GM12878 (cell line): Measurements from ENCODE around the gene BNC2. TPM values are rescaled to one million over a fixed set of nuclear protein-coding genes. Genes with fewer than 3 reads are reported as not detected.

Source experiments
- ATAC-seq: fragments of 200-7000 bp; cut with Tn5 transposase; 3 replicates; pipeline ENCODE4 v1.9.1; 2020; ENCODE audit warnings: mild to moderate bottlenecking, moderate library complexity
- BruUV-seq: library from RNA; stranded (reverse); fragments of 400-500 nt; replicated peaks from 2 replicates; lab custom pipeline; 2021; lab: Mats Ljungman, UMichigan
- CTCF ChIA-PET: fragments of 300-600 bp; sonication (Branson Sonifier 250); formaldehyde crosslinking; extraction: SDS; loops from one replicate; lab custom pipeline; 2021; ENCODE audit warnings: inconsistent platforms; lab: Yijun Ruan, JAX
- POLR2A ChIA-PET: fragments of 350-600 bp; formaldehyde crosslinking; extraction: SDS; loops from one replicate; lab custom pipeline; 2021; ENCODE audit warnings: inconsistent platforms; lab: Charles Lee
- RAD21 ChIA-PET: fragments of 300-600 bp; sonication (Branson Sonifier 250); formaldehyde crosslinking; loops from one replicate; lab custom pipeline; 2023; ENCODE audit warnings: antibody characterized with exemption; ENCODE audit not compliant: unreplicated experiment; lab: Charles Lee
- SMC1A ChIA-PET: fragments of 300-600 bp; sonication (Branson Sonifier 250); formaldehyde crosslinking; loops from one replicate; lab custom pipeline; 2023; ENCODE audit not compliant: unreplicated experiment, uncharacterized antibody; lab: Charles Lee
- DNase-seq: peaks from one replicate; pipeline ENCODE4 v3.0.0-alpha.2; 2011; ENCODE audit warnings: low read depth, low spot score
- FAIRE-seq: peaks from 3 replicates; lab custom pipeline; 2011; peaks lifted over from hg19 to GRCh38; lab: Jason Lieb, UNC
- H2AFZ ChIP-seq: 2 replicates; pipeline ENCODE4 v1.6.0; 2011; ENCODE audit warnings: low read depth, low read length, control low read depth; ENCODE audit not compliant: control insufficient read depth
- H3K27ac ChIP-seq: 2 replicates; pipeline ENCODE4 v1.5.1; 2011; ENCODE audit warnings: control low read depth; ENCODE audit not compliant: control insufficient read depth, insufficient read depth
- H3K27me3 ChIP-seq, 2 experiments: replicated peaks in 1 of 2; 2 replicates each; pipeline versions ENCODE4 v1.6.0 to v1.6.1; 2011; ENCODE audit warnings: low read length in 1 of 2; ENCODE audit not compliant: control insufficient read depth in 2 of 2, insufficient read depth in 2 of 2
- H3K36me3 ChIP-seq, 2 experiments: 2 replicates each; pipeline ENCODE4 v1.5.1; 2011; ENCODE audit warnings: low read length in 1 of 2; ENCODE audit not compliant: control insufficient read depth in 2 of 2, insufficient read depth in 2 of 2
- H3K4me1 ChIP-seq: 2 replicates; pipeline ENCODE4 v1.6.1; 2011; ENCODE audit warnings: mild to moderate bottlenecking, low read length, moderate library complexity, mixed read lengths; ENCODE audit not compliant: control insufficient read depth, insufficient read depth
- H3K4me2 ChIP-seq: 2 replicates; pipeline ENCODE4 v1.6.0; 2011; ENCODE audit warnings: control low read depth; ENCODE audit not compliant: control insufficient read depth, insufficient read depth
- H3K4me3 ChIP-seq: fragments of 200-600 bp; sonication (generic); 2 replicates; pipeline ENCODE4 v1.5.1; 2016
- H3K79me2 ChIP-seq: 2 replicates; pipeline ENCODE4 v1.6.0; 2011; ENCODE audit warnings: low read length; ENCODE audit not compliant: control insufficient read depth, insufficient read depth
- H3K9ac ChIP-seq: 2 replicates; pipeline ENCODE4 v1.8.0; 2011; ENCODE audit warnings: low read length, control low read depth, mixed read lengths; ENCODE audit not compliant: control insufficient read depth, insufficient read depth
- H3K9me3 ChIP-seq: replicated peaks from 3 replicates; pipeline ENCODE4 v1.5.1; 2011; ENCODE audit warnings: mild to moderate bottlenecking, low read length; ENCODE audit not compliant: control insufficient read depth, insufficient read depth
- H4K20me1 ChIP-seq: 2 replicates; pipeline ENCODE4 v1.6.0; 2011; ENCODE audit not compliant: control insufficient read depth, insufficient read depth
- ASH2L ChIP-seq: fragments of 300-600, 200-600 bp; sonication (generic); IDR thresholded peaks from 2 replicates; pipeline ENCODE4 v1.6.1; 2017; ENCODE audit warnings: low read depth, mild to moderate bottlenecking, borderline replicate concordance
- BACH1 ChIP-seq: fragments of 450-650 bp; IDR thresholded peaks from 2 replicates; pipeline ENCODE4 v1.6.1; 2017; ENCODE audit warnings: mild to moderate bottlenecking, borderline replicate concordance
- BMI1 ChIP-seq: fragments of 450-650 bp; IDR thresholded peaks from 2 replicates; pipeline ENCODE4 v1.6.1; 2016; ENCODE audit warnings: mild to moderate bottlenecking, moderate library complexity, borderline replicate concordance
- BRCA1 ChIP-seq: IDR thresholded peaks from 2 replicates; pipeline ENCODE4 v1.6.1; 2011; ENCODE audit warnings: low read depth, low read length, improper control_type of control experiment
- CBX5 ChIP-seq: sonication (generic); IDR thresholded peaks from 2 replicates; pipeline ENCODE4 v1.6.1; 2016; ENCODE audit warnings: low read depth, moderate library complexity, mild to moderate bottlenecking, inconsistent platforms
- CHD2 ChIP-seq: IDR thresholded peaks from 2 replicates; pipeline ENCODE4 v1.6.1; 2011; ENCODE audit warnings: low read depth, low read length, improper control_type of control experiment, borderline replicate concordance
- CREM ChIP-seq: IDR thresholded peaks from 2 replicates; pipeline ENCODE4 v1.6.1; 2014; ENCODE audit warnings: antibody characterized with exemption, low read depth
- EED ChIP-seq: sonication (generic); IDR thresholded peaks from 2 replicates; pipeline ENCODE4 v1.6.1; 2016; ENCODE audit warnings: antibody characterized with exemption, low read depth
- KLF5 ChIP-seq: fragments of 450-650 bp; IDR thresholded peaks from 2 replicates; pipeline ENCODE4 v1.6.1; 2014; ENCODE audit warnings: mild to moderate bottlenecking; ENCODE audit not compliant: partially characterized antibody
- NFIC ChIP-seq: IDR thresholded peaks from 2 replicates; pipeline ENCODE4 v1.6.1; 2012; ENCODE audit warnings: low read depth, mild to moderate bottlenecking, inconsistent platforms, low read length, moderate library complexity
- NR2C2 ChIP-seq: IDR thresholded peaks from 2 replicates; pipeline ENCODE4 v1.6.1; 2011; ENCODE audit warnings: borderline replicate concordance, low read depth; ENCODE audit not compliant: control insufficient read depth, insufficient read length
- PKNOX1 ChIP-seq: fragments of 450-650 bp; IDR thresholded peaks from 2 replicates; pipeline ENCODE4 v1.6.1; 2016; ENCODE audit warnings: mild to moderate bottlenecking
- POLR2AphosphoS5 ChIP-seq: IDR thresholded peaks from 2 replicates; pipeline ENCODE4 v1.6.1; 2011; ENCODE audit warnings: mild to moderate bottlenecking, low read length, inconsistent platforms
- RAD21 ChIP-seq: IDR thresholded peaks from 2 replicates; pipeline ENCODE4 v1.6.1; 2011; ENCODE audit warnings: mild to moderate bottlenecking, low read depth, low read length, moderate library complexity; ENCODE audit not compliant: insufficient read depth
- SMARCA5 ChIP-seq: fragments of 450-650 bp; IDR thresholded peaks from 2 replicates; pipeline ENCODE4 v1.6.1; 2017; ENCODE audit warnings: mild to moderate bottlenecking
- SMC3 ChIP-seq: IDR thresholded peaks from 2 replicates; pipeline ENCODE4 v1.6.1; 2011; ENCODE audit warnings: low read length, improper control_type of control experiment, borderline replicate concordance
- TBL1XR1 ChIP-seq: IDR thresholded peaks from 2 replicates; pipeline ENCODE4 v1.6.1; 2012; ENCODE audit warnings: low read depth, low read length, improper control_type of control experiment
- YBX1 ChIP-seq: fragments of 450-650 bp; IDR thresholded peaks from 2 replicates; pipeline ENCODE4 v1.6.1; 2016; ENCODE audit warnings: antibody characterized with exemption
- YY1 ChIP-seq: IDR thresholded peaks from 2 replicates; pipeline ENCODE4 v1.6.1; 2011; ENCODE audit warnings: low read depth, mild to moderate bottlenecking, low read length
- ZNF274 ChIP-seq: IDR thresholded peaks from one replicate; pipeline ENCODE4 v1.8.0; 2011; ENCODE audit not compliant: insufficient read length, insufficient read depth
- ZZZ3 ChIP-seq: IDR thresholded peaks from 2 replicates; pipeline ENCODE4 v1.6.1; 2011; ENCODE audit warnings: low read depth; ENCODE audit not compliant: control insufficient read depth, insufficient read length
- WGBS: methylation state at CpG from one replicate; pipeline ENCODE4 v1.1.6; 2016; ENCODE audit warnings: low lambda C conversion rate; ENCODE audit not compliant: insufficient replicate concordance, insufficient coverage; ENCODE audit errors: missing lambda C conversion rate; 5-methylcytosine and 5-hydroxymethylcytosine counted together
- in situ Hi-C: fragments of 300-500 bp; cut with MboI; formaldehyde crosslinking; loops from 9 replicates; pipeline ENCODE4 v1.14.3; 2018; ENCODE audit warnings: mixed read lengths
- intact Hi-C: fragments of 100-400 bp; cut with micrococcal nuclease; formaldehyde crosslinking; loops from one replicate; pipeline ENCODE4 v1.14.2; 2022; ENCODE audit not compliant: unreplicated experiment
- polyA plus RNA-seq, 11 experiments: library from polyadenylated mRNA; depleted of rRNA in 4 of 11; unstranded in 6 of 11; stranded (reverse) in 5 of 11; fragments of >200 nt; fragmentation: Nextera tagmentation in 4 of 11; fragmentation: Illumina TruSeq in 1 of 11; extraction: Ambion mirVana in 4 of 11; extraction: Trizol in 1 of 11; gene quantifications; 1 replicate in 1 of 11; 2 replicates in 10 of 11; pipeline versions ENCODE4 v1.2.1 to v1.2.3, GENCODE V29; 2011 to 2016; ENCODE audit warnings: inconsistent platforms in 2 of 11, missing spikeins in 2 of 11, low read depth in 1 of 11
- total RNA-seq, 4 experiments: library from RNA; depleted of rRNA in 3 of 4; stranded (reverse); fragments of >200 nt in 3 of 4; fragmentation: Illumina TruSeq in 1 of 4; extraction: Trizol in 1 of 4; gene quantifications; 2 replicates each; pipeline versions ENCODE4 v1.2.1 to v1.2.3, GENCODE V29; 2013 to 2021

The BNC2 gene
- total and polyA plus RNA-seq, 10 of the 15 experiments (the other 5 are each of a cell fraction or from before 2014, with no cell fraction given), result 0.05 to 14.5 (median 0.26) TPM

- TF ChIP-seq EED, result no peak
- TF ChIP-seq SMC3, result no peak
- no peak for TF ChIP-seq TBL1XR1
Observed at GRCh38 chr9:16870596-16871335, at the start of gene BNC2 (continued).

- Histone ChIP-seq H3K4me2 (no peak overlapping the region), H3K36me3 (no peaks in the 10 kb centered on the region), H3K4me1 (no peaks in the 10 kb centered on the region), H3K4me3 (no peak overlapping the region), H3K9ac (no peak overlapping the region), H2AFZ (no peak overlapping the region), H4K20me1 (no peaks in the 10 kb centered on the region), H3K27me3 (no peaks in the 10 kb centered on the region), H3K79me2 (no peaks in the 10 kb centered on the region), H3K27ac (no peak overlapping the region), H3K9me3 (no peaks in the 10 kb centered on the region; the same call in 2 of the 3 replicates)
- ChIA-PET POLR2A (no interaction called here), SMC1A (no interaction called here), RAD21 (no interaction called here), CTCF (no interaction called here)
- no peak for FAIRE-seq
- ATAC-seq, result no peak
- in situ Hi-C loops (no loop called here), intact Hi-C loops (no loop called here)
- DNase-seq, result no peak
- TF ChIP-seq POLR2AphosphoS5 (no peak), ZNF274 (no peak), SMARCA5 (no peak), YY1 (no peak), RAD21 (no peak), BRCA1 (no peak), BACH1 (no peak), KLF5 (no peak), NFIC (no peak), BMI1 (no peak), PKNOX1 (no peak), EED (no peak), ZZZ3 (no peak), YBX1 (no peak), CHD2 (no peak), NR2C2 (no peak), ASH2L (no peak), CREM (no peak), CBX5 (no peak)
- BruUV-seq, result no TSS peak
- 15% methylated on average over 4 of the region's 4 CpGs for WGBS
Observed at GRCh38 chr9:16918920-16919319, 48.5 kb upstream of the BNC2 start.
